GM18867 (cell line): ENCODE results near the gene VAV2.
"Not testable (repeated sequence)": the region's sequence is repeated elsewhere in the genome, so short reads cannot be mapped to it uniquely, and the experiment has no call there.

Source experiments
- ATAC-seq: cut with Tn5 transposase; IDR thresholded peaks from one replicate; pipeline ENCODE4 v1.9.1; 2021; ENCODE audit warnings: mild to moderate bottlenecking, moderate library complexity; ENCODE audit not compliant: unreplicated experiment

VAV2 gene

DNA sequence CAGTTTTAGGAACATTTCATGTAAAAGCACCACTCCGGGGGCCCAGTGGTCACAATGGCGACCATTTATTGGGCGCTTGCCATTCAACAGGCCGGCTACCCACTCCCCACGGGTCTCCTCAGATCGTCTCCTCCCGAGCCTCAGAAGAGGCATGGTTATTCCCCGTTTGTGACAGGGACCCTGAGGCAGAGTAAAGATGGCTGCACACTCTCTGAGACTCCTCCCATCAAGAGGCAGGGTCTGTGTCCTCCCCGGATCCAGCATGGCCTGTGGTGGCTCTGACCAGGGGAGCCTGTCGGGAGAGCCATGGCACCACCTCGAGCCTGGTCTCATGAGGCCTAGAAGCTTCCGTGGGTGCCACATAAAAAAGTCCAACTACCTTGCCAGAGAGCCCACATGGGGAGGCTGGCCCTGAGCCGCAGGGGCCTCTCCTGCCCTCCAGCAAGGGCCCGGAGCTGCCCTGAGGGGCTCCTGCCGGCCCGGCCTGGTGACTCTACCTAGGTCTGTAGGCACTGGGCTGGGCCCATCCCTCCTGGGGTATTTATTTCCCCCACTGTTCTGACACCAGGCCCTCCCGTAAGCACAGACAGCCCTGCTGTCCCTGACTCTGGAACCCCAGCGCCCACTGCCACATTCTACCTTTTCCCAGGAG is 90.8 kb downstream of the VAV2 start:
- no peak for ATAC-seq

DNA sequence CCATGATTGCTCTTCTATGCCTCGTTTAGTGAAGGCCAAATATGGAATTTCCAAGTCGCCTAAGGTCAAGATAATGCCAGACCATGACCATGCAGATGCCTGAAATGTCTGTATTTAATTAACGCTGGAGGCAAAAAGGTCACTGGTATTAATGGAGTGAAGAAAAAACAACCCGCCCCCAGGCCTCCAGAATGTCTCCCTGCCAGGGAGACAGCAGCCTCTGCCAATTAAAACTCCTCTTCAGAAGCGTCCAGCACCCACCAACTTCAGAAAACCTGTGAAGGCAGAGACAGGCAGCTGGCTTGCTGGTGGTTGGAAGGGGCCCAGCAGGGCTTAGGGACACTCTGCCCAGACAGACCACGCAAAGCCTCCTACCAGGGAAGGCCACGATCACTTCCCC is 94.4 kb downstream of the VAV2 start:
- no peak for ATAC-seq

GRCh38 chr9:133896007-133896406 is 96.1 kb downstream of the VAV2 start:
- ATAC-seq = not testable (repeated sequence)

DNA sequence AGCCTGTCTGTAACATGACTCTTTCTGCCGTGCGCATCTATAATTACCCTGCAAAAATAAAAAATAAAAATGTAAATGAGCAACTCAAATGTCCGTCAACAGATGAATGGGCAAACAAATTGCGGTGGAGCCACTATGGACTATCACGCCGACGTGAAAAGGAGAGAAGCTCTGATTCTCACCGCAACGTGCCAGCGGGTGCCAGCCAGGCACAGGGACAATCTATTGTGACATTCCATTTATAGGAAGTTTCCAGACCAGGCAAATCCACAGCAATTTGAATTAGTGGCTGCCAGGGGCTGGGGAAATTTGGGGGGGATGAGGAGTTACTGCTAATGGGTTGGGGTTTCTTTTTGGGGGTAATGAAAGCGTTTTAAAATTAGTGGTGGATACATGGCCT is 96.8 kb downstream of the VAV2 start:
- no peak for ATAC-seq

- ATAC-seq = no peak
Observed at GRCh38 chr9:133894377-133895321, 97.5 kb downstream of the VAV2 start.

GRCh38 chr9:133893191-133893994 is 98.7 kb downstream of the VAV2 start:
- ATAC-seq = no peak

DNA sequence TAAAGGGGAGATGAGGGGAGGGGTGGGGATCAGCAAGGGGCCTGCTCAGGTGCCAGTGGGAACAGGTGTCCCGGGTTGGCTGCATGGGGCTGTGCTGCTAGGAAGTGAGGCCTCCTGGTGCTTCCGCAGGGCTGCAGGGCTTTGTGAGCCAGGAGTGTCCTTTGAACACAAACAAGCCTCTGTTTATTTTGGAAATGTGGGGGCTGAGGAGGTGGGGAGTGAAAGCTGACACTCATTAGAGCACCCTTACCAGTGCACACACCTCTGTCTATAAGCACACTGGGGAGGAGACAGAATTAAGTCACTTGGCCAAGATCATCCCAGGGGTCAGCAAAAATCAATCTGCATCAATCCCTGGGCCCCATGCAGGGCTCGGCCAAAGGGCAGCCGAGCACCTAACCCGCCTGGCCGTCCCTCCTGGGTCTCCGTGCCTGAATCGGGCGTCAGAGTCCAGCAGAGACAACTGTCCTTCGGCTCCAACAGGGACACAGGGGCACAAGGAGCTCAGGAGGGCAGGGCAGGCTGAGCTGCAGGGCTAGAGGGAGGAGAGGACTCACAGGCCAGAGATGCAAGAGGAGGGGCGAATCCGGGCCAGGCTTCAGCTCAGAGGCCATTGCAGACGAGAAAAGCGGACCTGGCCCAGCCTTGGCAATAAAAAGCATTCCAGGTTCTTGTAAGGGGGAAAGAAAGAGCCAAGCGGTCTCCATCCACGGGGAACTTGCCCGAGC is 99.8 kb downstream of the VAV2 start:
- no peak for ATAC-seq

DNA sequence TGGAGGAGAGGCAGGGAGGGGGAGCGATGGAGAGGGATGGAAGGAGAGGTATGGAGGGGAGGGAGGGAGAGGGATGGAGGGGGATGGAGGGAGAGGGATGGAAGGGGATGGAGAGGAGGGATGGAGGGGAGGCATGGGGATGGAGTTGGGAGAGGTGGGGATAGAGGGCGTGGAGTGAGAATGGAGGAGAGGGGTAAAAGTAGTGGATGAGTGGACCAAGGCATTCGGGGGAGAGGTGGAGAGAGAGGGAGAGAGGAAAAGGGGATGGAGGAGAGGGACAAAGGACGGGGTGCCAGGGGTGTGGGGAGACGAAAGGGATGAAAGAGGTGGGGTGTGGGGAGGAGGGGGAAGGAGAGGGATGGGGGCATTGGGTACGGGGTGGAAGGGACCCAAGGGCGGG is 100.4 kb downstream of the VAV2 start:
- no peak for ATAC-seq

- no peak for ATAC-seq
Observed at GRCh38 chr9:133890583-133890982, 101.5 kb downstream of the VAV2 start.

GRCh38 chr9:133889584-133890301 is 102.4 kb downstream of the VAV2 start:
- ATAC-seq = no peak

- ATAC-seq = no peak
Observed at GRCh38 chr9:133888809-133889491, 103.2 kb downstream of the VAV2 start.

GRCh38 chr9:133888048-133888808 is 103.9 kb downstream of the VAV2 start:
- no peak for ATAC-seq

DNA sequence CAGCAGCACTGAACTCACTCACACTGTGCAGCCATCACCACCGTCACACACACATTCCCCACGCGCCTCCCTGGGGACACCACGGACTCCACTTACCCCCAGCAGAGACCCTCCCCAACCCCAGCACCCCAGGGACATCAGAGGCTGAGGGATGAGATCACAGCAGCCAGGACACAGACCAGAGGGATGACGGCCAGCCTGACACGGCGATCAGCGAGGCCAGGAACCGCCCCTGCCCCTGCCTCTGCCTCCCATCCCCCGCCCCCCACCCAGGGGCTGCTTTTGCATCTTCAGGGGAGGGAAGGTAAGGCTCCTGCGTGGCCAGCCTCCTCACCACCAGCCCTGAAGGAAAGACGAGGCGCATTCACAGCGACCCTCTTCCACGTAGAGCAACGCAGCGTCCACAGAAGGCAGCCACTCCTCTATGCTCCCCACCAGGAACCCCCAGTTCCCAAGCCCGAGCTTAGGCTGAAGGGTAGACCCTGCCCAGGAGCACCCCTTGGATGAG is 104.5 kb downstream of the VAV2 start:
- ATAC-seq = no peak

GRCh38 chr9:133886563-133887501 is 105.3 kb downstream of the VAV2 start:
- no peak for ATAC-seq

GRCh38 chr9:133884907-133885744 is 107.0 kb downstream of the VAV2 start:
- ATAC-seq = no peak
